Right atrium auricular region (tissue), 2 donors: ENCODE results near the gene CPN1. TPM values are rescaled to one million over a fixed set of nuclear protein-coding genes. Genes with fewer than 3 reads are reported as not detected.

ENCODE experiments used
- DNase-seq: peaks from one replicate; pipeline ENCODE4 v3.0.0-alpha.2; 2019; ENCODE audit warnings: low spot score
- H3K27ac ChIP-seq, 2 donors: fragments of 200-600 bp; sonication (generic); 1 replicate in 1 of 2; 2 replicates in 1 of 2; pipeline ENCODE4 v1.5.1; 2016 to 2019
- H3K27me3 ChIP-seq, 2 donors: fragments of 200-600 bp; sonication (generic); one replicate each; pipeline versions ENCODE4 v1.5.1 to v1.6.0; 2017 to 2019
- H3K36me3 ChIP-seq: fragments of 200-600 bp; sonication (generic); one replicate; pipeline ENCODE4 v1.5.1; 2016
- H3K4me1 ChIP-seq, 2 donors: fragments of 200-600 bp; sonication (generic); one replicate each; pipeline versions ENCODE4 v1.5.1 to v1.6.0; 2017 to 2019
- H3K4me3 ChIP-seq, 2 donors: fragments of 200-600 bp; sonication (generic); 1 replicate in 1 of 2; 2 replicates in 1 of 2; pipeline ENCODE4 v1.5.1; 2017 to 2019; ENCODE audit warnings: mild to moderate bottlenecking in 1 of 2, moderate library complexity in 1 of 2
- H3K9me3 ChIP-seq, 2 donors: fragments of 200-600 bp; sonication (generic); one replicate each; pipeline ENCODE4 v1.5.1; 2019
- total RNA-seq, 2 donors: library from RNA; depleted of rRNA; stranded (reverse); fragments of >200 nt; gene quantifications; one replicate each; pipeline ENCODE4 v1.1.0, GENCODE V29; 2016
- TF ChIP-seq, protein P1 (sequence below), 2 donors: fragments of 200-600 bp; sonication (generic); IDR thresholded peaks; one replicate each; pipeline ENCODE4 v1.5.1; 2019; ENCODE audit warnings: antibody characterized with exemption in 2 of 2

CPN1 gene
- total RNA-seq, 2 donors from 2014 or later = not detected

DNA sequence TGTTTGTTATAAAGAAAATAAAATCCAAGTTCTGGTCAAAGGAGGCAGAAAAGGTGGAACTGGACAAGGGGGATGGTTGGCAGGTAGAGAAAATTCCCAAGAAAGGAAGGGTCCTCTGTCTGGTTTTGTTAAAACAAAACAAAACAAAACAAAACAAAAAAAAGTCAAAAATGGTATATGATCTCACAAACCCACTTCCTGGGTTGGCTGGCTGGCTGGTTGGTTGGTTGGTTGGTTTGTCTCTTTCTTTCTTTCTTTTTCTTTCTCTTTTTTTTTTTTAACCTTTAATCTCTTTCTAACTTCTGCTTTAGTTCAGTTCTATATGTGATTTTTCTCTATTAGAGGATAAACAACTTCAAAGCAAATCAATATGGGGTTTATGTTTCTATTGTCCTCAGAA lies 41.1 kb upstream of the CPN1 start:
- TF ChIP-seq, protein P1, sequence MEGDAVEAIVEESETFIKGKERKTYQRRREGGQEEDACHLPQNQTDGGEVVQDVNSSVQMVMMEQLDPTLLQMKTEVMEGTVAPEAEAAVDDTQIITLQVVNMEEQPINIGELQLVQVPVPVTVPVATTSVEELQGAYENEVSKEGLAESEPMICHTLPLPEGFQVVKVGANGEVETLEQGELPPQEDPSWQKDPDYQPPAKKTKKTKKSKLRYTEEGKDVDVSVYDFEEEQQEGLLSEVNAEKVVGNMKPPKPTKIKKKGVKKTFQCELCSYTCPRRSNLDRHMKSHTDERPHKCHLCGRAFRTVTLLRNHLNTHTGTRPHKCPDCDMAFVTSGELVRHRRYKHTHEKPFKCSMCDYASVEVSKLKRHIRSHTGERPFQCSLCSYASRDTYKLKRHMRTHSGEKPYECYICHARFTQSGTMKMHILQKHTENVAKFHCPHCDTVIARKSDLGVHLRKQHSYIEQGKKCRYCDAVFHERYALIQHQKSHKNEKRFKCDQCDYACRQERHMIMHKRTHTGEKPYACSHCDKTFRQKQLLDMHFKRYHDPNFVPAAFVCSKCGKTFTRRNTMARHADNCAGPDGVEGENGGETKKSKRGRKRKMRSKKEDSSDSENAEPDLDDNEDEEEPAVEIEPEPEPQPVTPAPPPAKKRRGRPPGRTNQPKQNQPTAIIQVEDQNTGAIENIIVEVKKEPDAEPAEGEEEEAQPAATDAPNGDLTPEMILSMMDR (IDR thresholded peaks at IDR 0.05) = no peak
- no peaks in the 10 kb centered on the region for H3K4me1 ChIP-seq
- H3K9me3 ChIP-seq = no peaks in the 10 kb centered on the region

DNA sequence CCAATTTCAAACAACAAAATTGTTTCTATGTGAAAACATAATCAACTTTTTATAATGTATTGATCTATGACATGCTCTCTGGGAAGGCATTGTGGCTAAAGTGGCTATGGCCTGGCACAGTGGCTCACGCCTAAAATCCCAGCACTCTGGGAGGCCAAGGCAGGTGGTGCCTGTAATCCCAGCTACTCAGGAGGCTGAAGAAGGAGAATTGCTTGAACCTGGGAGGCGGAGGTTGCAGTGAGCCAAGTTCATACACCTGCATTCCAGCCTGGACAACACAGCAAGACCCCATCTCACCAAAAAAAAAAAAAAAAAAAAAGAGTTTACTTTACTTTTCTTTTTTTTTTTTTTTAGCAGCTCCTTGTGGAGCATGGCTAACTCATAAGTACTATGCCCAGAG lies 38.9 kb upstream of the CPN1 start:
- H3K27ac ChIP-seq = no peak overlapping the region
- no peaks in the 10 kb centered on the region for H3K4me1 ChIP-seq
- no peaks in the 10 kb centered on the region for H3K36me3 ChIP-seq
- TF ChIP-seq, protein P1 (IDR thresholded peaks at IDR 0.05) = no peak
- H3K4me3 ChIP-seq = no peak overlapping the region
- no peaks in the 10 kb centered on the region for H3K27me3 ChIP-seq
- DNase-seq = no peak
- no peaks in the 10 kb centered on the region for H3K9me3 ChIP-seq

More for the DNA sequence above, 41.1 kb upstream of the CPN1 start:
- Histone ChIP-seq H3K27ac (no peak overlapping the region), H3K36me3 (no peaks in the 10 kb centered on the region), H3K27me3 (no peaks in the 10 kb centered on the region), H3K4me3 (no peak overlapping the region)
- DNase-seq = no peak

DNA sequence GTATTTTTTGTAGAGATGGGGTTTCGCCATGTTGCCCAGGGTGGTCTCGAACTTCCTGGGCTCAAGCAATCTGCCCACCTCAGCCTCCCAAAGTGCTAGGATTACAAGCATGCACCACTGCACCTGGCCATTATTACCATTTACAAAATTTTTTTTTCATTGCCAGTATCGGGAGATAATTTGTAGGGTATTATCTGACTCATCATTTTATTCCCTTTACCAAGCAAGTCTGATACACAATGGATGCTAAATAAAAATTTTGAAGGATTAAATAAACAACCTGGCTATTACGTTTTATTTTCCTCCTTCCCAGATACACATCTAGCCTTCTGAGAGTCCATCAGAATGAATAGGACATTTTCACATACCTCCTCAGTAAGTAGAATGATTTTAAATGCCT lies 38.1 kb upstream of the CPN1 start:
- no peak for DNase-seq
- Histone ChIP-seq H3K9me3 (no peaks in the 10 kb centered on the region), H3K36me3 (no peaks in the 10 kb centered on the region), H3K4me1 (peaks cover 0 to 5% of the 10 kb centered on the region in 2 donors), H3K4me3 (no peak overlapping the region), H3K27ac (no peak overlapping the region), H3K27me3 (no peaks in the 10 kb centered on the region)
- TF ChIP-seq, protein P1 (IDR thresholded peaks at IDR 0.05) = no peak

- no peaks in the 10 kb centered on the region for H3K27me3 ChIP-seq
- no peaks in the 10 kb centered on the region for H3K9me3 ChIP-seq
- TF ChIP-seq, protein P1 (IDR thresholded peaks at IDR 0.05) = no peak
- no peaks in the 10 kb centered on the region for H3K36me3 ChIP-seq
- no peak overlapping the region for H3K4me3 ChIP-seq
- H3K4me1 ChIP-seq = peaks cover 0 to 5% of the 10 kb centered on the region in 2 donors
- no peak overlapping the region for H3K27ac ChIP-seq
- DNase-seq = no peak
Observed at GRCh38 chr10:100114976-100115770, 33.5 kb upstream of the CPN1 start.

DNA sequence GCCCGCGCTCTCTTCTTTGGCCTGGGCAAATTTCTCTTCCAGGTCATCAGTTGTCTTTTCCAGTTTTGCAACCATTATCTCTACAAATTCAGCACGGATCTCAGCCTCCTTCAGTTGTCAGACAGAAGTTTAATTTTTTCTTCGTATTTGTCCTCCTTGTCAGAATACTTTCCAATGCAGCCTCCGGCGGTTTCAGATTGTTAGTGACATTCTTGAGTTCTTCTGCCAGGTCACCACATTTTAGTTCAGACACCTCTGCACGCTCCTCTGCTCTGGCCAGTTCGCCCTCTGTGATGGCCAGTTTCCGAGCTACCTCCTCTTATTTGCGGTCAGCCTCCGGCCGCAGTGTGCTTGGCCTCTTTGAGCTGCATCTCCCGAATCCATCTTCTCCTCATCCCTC lies 32.8 kb upstream of the CPN1 start:
- no peak overlapping the region for H3K27ac ChIP-seq
- H3K4me3 ChIP-seq = no peak overlapping the region
- DNase-seq = no peak
- TF ChIP-seq, protein P1 (IDR thresholded peaks at IDR 0.05) = no peak
- peaks cover 0 to 5% of the 10 kb centered on the region in 2 donors for H3K4me1 ChIP-seq
- H3K9me3 ChIP-seq = no peaks in the 10 kb centered on the region
- no peaks in the 10 kb centered on the region for H3K27me3 ChIP-seq
- no peaks in the 10 kb centered on the region for H3K36me3 ChIP-seq

DNA sequence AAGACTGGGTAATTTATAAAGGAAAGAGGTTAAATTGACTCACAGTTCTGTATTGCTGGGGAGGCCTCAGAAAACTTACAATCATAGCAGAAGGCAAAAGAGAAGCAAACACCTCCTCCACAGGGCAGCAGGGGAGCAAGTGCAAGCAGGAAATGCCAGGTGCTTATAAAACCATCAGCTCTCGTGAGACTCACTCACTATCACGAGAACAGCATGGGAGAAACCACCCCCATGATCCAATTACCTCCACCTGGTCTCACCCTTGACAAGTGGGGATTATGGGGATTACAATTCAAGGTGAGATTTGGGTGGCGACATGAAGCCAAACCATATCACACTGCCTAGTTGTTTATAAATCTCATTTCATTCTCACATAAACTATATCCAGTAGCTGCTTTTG lies 28.0 kb upstream of the CPN1 start:
- peaks cover 0 to 2% of the 10 kb centered on the region in 2 donors for H3K9me3 ChIP-seq
- no peak for DNase-seq
- no peaks in the 10 kb centered on the region for H3K36me3 ChIP-seq
- H3K27ac ChIP-seq = no peak overlapping the region
- no peaks in the 10 kb centered on the region for H3K4me1 ChIP-seq
- TF ChIP-seq, protein P1 (IDR thresholded peaks at IDR 0.05) = no peak
- H3K27me3 ChIP-seq = no peaks in the 10 kb centered on the region
- no peak overlapping the region for H3K4me3 ChIP-seq
